ENCODE data around the gene OR5AP2. TPM values are rescaled to one million over a fixed set of nuclear protein-coding genes. Genes with fewer than 3 reads are reported as not detected.
"Not testable (repeated sequence)": the region's sequence is repeated elsewhere in the genome, so short reads cannot be mapped to it uniquely, and the experiment has no call there.

Gene OR5AP2
- total RNA-seq (2014; rRNA removed; shearing (Covaris generic)) = not detected in 2 replicates
- not detected in 2 replicates for polyA plus RNA-seq (2015; cell fraction: cytosol; rRNA removed)
- not detected in 2 replicates for polyA plus RNA-seq (2015; cell fraction: nucleus; rRNA removed)

DNA sequence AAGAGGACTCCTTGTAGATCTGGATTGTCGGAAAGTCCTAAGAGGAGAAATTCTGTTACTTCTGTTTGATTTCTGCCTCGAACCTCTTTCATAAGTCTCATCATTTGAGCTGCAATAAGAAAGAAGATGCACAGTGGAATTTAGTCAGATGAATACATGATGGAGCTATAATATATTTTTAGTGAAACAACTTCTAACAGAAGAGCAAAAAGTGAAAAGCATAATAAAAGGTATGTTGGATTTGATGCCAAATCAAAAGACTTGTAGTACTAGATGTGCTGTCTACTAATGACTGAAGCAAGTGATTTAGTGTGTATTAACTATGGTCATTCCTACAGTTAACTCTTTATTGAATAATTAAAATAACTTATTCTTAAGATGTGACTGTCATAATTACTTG is at the start of gene OR5AP2:
Gene OR5AP2, minus strand, starts transcription at position 101 of the 400 bp plus-strand sequence. Its CDS starts 0 bp downstream, at position 101.
- DNase-seq (ENCODE audit: low read depth) = no peak

GRCh38 chr11:56691179-56691578 is 48.9 kb upstream of the OR5AP2 start:
- not testable (repeated sequence) for DNase-seq (ENCODE audit: low read depth)

DNA sequence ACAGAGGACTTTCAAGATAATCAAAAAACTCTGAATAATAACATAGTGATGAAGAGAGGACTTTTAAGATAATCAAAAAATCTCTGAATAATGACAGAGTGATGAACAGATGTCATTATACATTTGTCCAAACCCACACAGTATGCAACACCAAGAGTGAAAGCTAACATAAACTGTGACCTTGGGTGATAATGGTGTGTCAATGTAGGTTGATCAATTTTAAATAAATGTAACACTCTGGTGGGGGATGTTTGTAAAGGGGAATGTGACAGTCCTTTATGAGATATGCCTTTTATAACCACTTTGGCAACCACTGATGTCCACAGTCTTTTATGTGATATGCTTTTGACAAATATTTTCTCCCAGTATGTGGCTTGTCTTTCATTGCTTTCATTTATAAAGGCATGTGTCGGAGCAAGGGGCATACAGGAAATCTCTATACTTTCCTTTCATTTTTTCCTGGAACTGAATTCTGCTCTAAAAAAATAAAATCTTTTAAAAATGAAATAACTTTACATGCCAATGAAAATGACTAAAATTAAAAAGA is 46.4 kb upstream of the OR5AP2 start:
- DNase-seq (ENCODE audit: low read depth) = no peak

DNA sequence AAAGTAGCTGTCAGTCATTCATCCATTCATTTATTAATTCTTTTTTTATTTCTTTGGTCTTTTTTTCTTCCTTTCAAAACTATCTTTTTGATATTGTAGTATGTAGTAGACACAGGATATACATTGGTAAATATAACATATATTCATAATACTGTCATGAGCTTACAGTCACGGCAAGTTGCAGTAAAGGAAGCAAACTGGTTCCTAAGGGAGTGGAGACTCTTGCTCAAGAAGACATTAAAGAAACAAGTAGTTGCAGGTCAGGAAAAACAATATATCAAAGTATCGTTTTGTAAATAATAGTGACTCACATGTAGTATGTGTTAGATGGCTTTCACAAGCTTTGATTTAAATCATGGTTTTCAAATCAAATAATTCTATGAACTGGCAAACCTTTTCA is 28.7 kb upstream of the OR5AP2 start:
- no peak for DNase-seq (ENCODE audit: low read depth)

DNA sequence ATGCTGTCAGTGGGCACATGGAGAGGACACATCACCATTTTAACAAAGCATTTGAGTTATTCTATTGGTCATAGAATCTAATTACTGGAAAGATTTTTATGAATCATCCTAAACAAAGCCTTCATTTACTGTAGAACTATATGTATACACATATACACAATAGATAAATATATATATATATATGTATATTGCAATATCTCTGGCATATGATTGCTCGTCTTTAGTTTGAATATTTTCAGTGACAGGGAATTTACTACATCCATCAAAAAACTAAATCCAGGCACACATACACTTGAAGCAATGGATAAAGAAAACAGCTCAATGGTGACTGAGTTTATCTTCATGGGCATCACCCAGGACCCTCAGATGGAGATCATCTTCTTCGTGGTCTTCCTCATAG is 21.1 kb upstream of the OR5AP2 start, which contains the start of gene OR5AR1:
Gene OR5AR1, plus strand, starts transcription at position 301 of the 400 bp plus-strand sequence. Its CDS starts 0 bp downstream, at position 301.
- DNase-seq (ENCODE audit: low read depth) = no peak

DNA sequence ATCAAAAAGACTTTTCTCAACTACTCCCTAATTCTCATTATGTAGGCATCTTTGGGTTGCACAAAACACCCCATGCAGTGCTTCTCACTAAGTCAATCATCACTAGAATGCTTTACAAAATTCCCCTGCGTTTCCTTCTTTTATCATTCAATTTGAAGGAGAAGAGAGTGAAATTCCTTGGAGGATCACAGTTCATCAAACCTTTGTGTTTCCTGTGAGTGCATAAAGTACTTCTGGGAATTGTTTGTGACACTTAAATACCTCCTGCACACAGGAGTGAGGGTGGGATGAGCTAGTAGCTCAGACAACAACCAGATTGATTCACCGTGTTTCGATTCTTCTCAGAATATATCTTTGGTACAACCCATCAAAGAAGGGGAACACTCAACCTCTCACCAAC is 17.5 kb upstream of the OR5AP2 start:
- DNase-seq (ENCODE audit: low read depth) = no peak

- no peak for DNase-seq (ENCODE audit: low read depth)
Measured at GRCh38 chr11:56637500-56637899, 4.7 kb downstream of the OR5AP2 start.

DNA sequence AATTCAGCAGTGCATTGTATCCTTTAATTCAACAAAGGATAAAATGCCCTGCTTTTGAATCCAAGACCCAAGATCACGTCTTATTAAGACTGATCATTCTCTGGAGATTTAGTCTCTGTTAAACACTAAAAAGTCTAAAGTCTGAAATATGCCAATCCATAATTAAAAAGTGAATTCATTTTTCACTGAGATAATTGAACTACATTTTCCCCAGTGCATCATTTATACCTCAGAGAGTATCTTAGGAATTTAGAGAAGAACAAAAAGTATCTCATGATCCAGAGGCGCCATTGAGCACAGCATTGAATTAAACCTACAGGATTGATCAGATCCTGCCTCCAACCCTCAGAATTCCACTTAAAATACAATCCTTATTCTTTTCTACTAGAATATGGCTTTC is 5.4 kb downstream of the OR5AP2 start:
- DNase-seq (ENCODE audit: low read depth) = no peak

DNA sequence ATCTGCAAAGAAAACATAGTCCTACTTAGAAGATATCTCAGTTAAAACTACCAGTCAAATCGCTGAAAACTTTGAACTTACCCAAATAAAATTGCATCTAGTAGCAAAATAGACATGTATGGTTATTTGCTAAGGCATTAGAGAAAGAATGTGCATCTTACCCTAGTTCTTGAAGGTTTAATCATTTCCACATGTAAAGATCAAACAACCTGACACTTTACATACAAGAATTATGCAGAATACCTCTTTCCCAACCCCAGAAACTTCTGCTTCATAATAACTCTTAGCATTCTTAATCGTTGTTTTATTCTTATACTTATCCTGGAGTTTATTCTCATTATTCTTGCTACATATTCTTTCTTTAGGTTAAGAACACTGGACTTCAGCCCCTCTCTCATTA is 9.9 kb downstream of the OR5AP2 start:
- no peak for DNase-seq (ENCODE audit: low read depth)

DNA sequence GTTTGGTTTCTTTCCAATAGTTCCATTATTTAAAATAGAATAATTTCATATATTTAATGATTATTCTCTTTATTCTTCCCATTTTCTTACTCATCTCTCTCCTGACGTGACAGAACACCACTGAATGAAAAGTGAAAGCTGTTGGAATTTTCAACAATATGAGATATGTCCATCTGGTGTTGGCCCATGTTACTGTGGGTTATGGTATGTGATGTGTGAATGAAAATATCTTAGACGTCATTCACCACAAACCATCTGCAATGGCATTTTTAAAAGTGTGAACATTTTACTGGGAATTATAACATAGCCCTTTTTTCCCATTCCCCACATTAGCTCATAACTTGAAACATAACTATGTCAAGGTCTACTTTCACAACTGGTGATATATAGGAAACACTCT is 16.3 kb downstream of the OR5AP2 start:
- DNase-seq (ENCODE audit: low read depth) = no peak

DNA sequence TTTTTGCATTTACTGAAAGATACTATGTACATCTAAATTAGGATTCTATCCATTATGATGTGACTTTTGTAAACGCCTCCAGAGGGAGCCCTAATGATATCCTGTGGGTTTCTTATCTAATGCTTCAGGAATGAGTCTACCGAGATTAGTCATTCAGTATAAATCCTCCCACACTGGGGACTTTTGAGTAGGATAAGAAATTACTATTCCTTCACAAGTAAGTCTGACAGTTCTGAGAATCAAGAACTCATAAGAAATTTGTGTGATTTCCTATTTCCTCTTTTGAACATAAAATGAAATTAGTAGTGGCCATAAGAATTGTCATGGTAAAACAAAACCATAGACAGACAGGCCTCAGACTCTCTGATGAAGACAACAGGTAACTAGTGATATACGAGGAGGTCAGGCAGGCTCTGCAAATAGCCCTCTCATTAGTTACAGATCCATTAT is 17.6 kb downstream of the OR5AP2 start:
- peak; percentile 75 for DNase-seq (ENCODE audit: low read depth)

DNA sequence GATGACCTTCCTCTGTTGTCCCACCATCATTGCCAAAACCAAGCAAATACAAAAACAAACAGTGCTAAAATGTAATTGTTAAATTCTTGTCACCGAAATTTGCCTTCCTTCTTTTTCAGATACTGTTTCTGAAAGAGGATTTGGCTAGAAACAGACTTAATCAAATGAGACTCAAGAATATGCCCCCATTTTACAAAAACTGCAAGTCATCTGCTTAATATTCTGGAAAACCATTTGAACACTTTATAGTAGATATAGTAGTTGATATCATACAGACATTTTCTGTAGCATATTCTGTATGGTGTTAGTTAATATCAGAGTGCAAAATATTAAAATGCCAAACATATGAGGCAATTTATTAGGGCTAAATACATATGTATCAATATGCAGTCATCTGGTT is 31.1 kb downstream of the OR5AP2 start:
- no peak for DNase-seq (ENCODE audit: low read depth)

DNA sequence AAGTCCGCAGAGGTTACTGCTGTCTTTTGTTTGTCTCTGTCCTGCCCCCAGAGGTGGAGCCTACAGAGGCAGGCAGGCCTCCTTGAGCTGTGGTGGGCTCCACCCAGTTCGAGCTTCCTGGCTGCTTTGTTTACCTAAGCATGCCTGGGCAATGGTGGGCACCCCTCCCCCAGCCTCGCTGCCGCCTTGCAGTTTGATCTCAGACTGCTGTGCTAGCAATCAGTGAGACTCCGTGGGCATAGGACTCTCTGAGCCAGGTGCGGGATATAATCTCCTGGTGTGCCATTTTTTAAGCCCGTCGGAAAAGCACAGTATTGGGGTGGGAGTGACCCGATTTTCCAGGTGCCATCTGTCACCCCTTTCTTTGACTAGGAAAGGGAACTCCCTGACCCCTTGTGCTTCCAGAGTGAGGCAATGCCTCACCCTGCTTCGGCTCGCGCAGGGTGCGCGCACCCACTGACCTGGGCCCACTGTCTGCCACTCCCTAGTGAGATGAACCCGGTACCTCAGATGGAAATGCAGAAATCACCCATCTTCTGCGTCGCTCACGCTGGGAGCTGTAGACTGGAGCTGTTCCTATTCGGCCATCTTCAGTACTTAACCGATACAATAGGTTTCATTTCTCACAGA is 50.0 kb downstream of the OR5AP2 start:
- DNase-seq (ENCODE audit: low read depth) = not testable (repeated sequence)

Small RNA genes lying within 50 kb of the gene (small RNA-seq; reads per million reads assigned to genes)
- gene AP004245.1 = not detected

Other genes starting within 250 kb of the OR5AP2 start
- not detected in 2 replicates for gene OR5AL1, start 229.7 kb downstream of the OR5AP2 start, total RNA-seq (2014; rRNA removed; shearing (Covaris generic))
- not detected in 2 replicates for gene OR5M3, start 169.1 kb downstream of the OR5AP2 start, total RNA-seq (2014; rRNA removed; shearing (Covaris generic))
- gene OR5M8, start 151.1 kb downstream of the OR5AP2 start, total RNA-seq (2014; rRNA removed; shearing (Covaris generic)) = not detected in 2 replicates
- not detected in 2 replicates for gene OR5M11, start 99.2 kb downstream of the OR5AP2 start, total RNA-seq (2014; rRNA removed; shearing (Covaris generic))
- not detected in 2 replicates for gene OR5M10, start 64.7 kb downstream of the OR5AP2 start, total RNA-seq (2014; rRNA removed; shearing (Covaris generic))
- gene OR5M1, start 27.6 kb downstream of the OR5AP2 start, total RNA-seq (2014; rRNA removed; shearing (Covaris generic)) = not detected in 2 replicates
- not detected in 2 replicates for gene OR5AR1, start 21.2 kb upstream of the OR5AP2 start, total RNA-seq (2014; rRNA removed; shearing (Covaris generic))
- gene OR9G1, start 56.7 kb upstream of the OR5AP2 start, total RNA-seq (2014; rRNA removed; shearing (Covaris generic)) = not detected in 2 replicates
- not detected in 2 replicates for gene OR9G4, start 106.3 kb upstream of the OR5AP2 start, total RNA-seq (2014; rRNA removed; shearing (Covaris generic))